RCC 7860 (cell line): ENCODE measurements around the gene SLC38A11.

Source experiments
- DNase-seq: peaks from one replicate; pipeline ENCODE4 v3.0.0-alpha.2; 2015; ENCODE audit warnings: low spot score
- FAIRE-seq: peaks from 2 replicates; lab custom pipeline; 2012; peaks lifted over from hg19 to GRCh38; lab: Jason Lieb, UNC

Gene SLC38A11

DNA sequence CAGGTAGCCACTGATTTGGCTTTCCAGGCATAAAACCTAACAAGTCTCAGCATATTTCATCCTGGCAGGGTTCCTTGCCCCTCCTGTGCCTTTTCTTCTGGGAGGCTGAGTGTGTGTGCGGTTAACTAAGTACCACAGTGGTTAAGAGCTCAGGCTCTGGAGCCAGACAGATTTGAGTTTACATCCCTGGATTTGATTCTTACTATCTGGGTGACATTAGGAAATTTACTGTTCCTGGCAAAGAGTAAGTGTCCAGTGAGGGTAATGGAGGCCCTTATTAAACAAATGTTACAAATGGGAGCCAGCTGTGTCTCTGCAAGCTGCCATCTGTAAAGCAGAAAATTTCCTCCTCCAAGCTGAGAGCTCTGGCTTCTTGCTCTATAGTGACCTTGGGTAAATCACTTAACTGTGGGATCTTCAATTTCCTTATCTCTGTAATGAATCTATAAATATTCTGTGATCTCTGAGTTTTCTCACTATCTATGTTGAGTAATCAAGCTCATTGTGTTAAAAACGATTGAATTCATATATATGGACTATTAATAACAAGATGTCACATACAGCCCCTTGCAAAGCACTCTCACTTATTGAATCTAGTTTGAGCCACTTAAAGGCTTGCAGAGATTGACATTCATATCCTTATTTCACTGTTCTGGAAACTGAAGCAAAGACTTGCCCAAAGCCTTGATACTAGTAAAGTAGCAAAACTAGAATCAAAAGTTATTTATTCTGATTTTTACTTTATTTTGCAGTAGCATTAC lies 107.2 kb downstream of the SLC38A11 start:
- no peak for FAIRE-seq
- no peak for DNase-seq

DNA sequence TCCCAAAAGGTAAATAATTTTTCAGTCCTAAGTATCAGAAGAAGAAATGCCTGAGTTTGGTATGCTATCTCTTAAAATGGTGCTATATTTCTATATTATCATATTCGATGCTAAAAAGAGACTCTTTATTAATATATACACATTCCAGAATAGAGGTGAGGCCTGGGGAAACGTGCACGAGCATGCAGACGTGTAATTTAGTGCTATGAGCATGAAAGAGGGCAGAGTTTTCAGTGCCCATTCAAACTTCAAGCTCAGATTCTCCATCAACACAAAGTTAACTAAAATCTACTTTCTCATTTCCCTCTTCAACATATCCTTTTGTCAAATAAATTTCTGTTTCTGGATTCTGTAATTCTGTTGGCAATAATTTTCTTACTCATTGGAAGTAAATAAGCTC lies 108.0 kb downstream of the SLC38A11 start:
- DNase-seq (no peak), FAIRE-seq (no peak)

- FAIRE-seq = no peak
These were observed 109.0 kb downstream of the SLC38A11 start for GRCh38 chr2:164846276-164846675.

More at GRCh38 chr2:164846276-164846675, 109.0 kb downstream of the SLC38A11 start:
- no peak for DNase-seq
